HG03139 (cell line): ENCODE results near the gene UGT1A8.
"Not testable (repeated sequence)": the region's sequence is repeated elsewhere in the genome, so short reads cannot be mapped to it uniquely, and the experiment has no call there.

Experiments used
- ATAC-seq: cut with Tn5 transposase; IDR thresholded peaks from one replicate; pipeline ENCODE4 v1.9.1; 2021; ENCODE audit not compliant: unreplicated experiment

Gene UGT1A8

GRCh38 chr2:233617476-233617875 is at the start of gene UGT1A8:
TSS of gene UGT1A8 (plus strand) at chr2:233617633. CDS start at chr2:233617708, 75 bp downstream.
- ATAC-seq: not testable (repeated sequence)

GRCh38 chr2:233571001-233571400 is 46.4 kb upstream of the UGT1A8 start:
- ATAC-seq: no peak

GRCh38 chr2:233571462-233571861 is 46.0 kb upstream of the UGT1A8 start:
- ATAC-seq: no peak

- ATAC-seq: no peak
Measured at GRCh38 chr2:233572468-233572867, 45.0 kb upstream of the UGT1A8 start.

- not testable (repeated sequence) for ATAC-seq
Measured at GRCh38 chr2:233577341-233577740, 40.1 kb upstream of the UGT1A8 start.

GRCh38 chr2:233583217-233583965 is 34.0 kb upstream of the UGT1A8 start:
- not testable (repeated sequence) for ATAC-seq

GRCh38 chr2:233584210-233584609 is 33.2 kb upstream of the UGT1A8 start:
- ATAC-seq: no peak

- no peak for ATAC-seq
Measured at GRCh38 chr2:233588400-233588799, 29.0 kb upstream of the UGT1A8 start.

GRCh38 chr2:233592706-233593105 is 24.7 kb upstream of the UGT1A8 start:
- ATAC-seq: not testable (repeated sequence)

- ATAC-seq: no peak
Measured at GRCh38 chr2:233593201-233593600, 24.2 kb upstream of the UGT1A8 start.

GRCh38 chr2:233597522-233597921 is 19.9 kb upstream of the UGT1A8 start:
- no peak for ATAC-seq

GRCh38 chr2:233598952-233599351 is 18.5 kb upstream of the UGT1A8 start:
- no peak for ATAC-seq

- no peak for ATAC-seq
Measured at GRCh38 chr2:233600386-233600785, 17.0 kb upstream of the UGT1A8 start.

GRCh38 chr2:233602076-233602475 is 15.4 kb upstream of the UGT1A8 start:
- ATAC-seq: no peak

- ATAC-seq: no peak
Measured at GRCh38 chr2:233603520-233603919, 13.9 kb upstream of the UGT1A8 start.

GRCh38 chr2:233604826-233605225 is 12.6 kb upstream of the UGT1A8 start:
- ATAC-seq: no peak

GRCh38 chr2:233605680-233606079 is 11.8 kb upstream of the UGT1A8 start:
- ATAC-seq: no peak

- no peak for ATAC-seq
Measured at GRCh38 chr2:233611284-233611683, 6.1 kb upstream of the UGT1A8 start.

GRCh38 chr2:233620204-233620603 is 2.8 kb downstream of the UGT1A8 start:
- ATAC-seq: no peak

- not testable (repeated sequence) for ATAC-seq
Measured at GRCh38 chr2:233621863-233622262, 4.4 kb downstream of the UGT1A8 start.

- ATAC-seq: no peak
Measured at GRCh38 chr2:233627331-233628025, 10.0 kb downstream of the UGT1A8 start.

GRCh38 chr2:233636306-233636705 is 18.9 kb downstream of the UGT1A8 start, which contains the start of gene UGT1A10:
TSS of gene UGT1A10 (plus strand) at chr2:233636448. CDS start at chr2:233636523, 75 bp downstream.
- not testable (repeated sequence) for ATAC-seq
